GM21717 (cell line): Measurements from ENCODE around the gene SH2D6.
A peak's percentile ranks its signal among the peaks of the same experiment; 100 is the strongest.
"Not testable (repeated sequence)": the region's sequence is repeated elsewhere in the genome, so short reads cannot be mapped to it uniquely, and the experiment has no call there.

Experiments used
- ATAC-seq: cut with Tn5 transposase; IDR thresholded peaks from one replicate; pipeline ENCODE4 v1.9.1; 2021; ENCODE audit warnings: mild to moderate bottlenecking, moderate library complexity; ENCODE audit not compliant: unreplicated experiment

Gene SH2D6

DNA sequence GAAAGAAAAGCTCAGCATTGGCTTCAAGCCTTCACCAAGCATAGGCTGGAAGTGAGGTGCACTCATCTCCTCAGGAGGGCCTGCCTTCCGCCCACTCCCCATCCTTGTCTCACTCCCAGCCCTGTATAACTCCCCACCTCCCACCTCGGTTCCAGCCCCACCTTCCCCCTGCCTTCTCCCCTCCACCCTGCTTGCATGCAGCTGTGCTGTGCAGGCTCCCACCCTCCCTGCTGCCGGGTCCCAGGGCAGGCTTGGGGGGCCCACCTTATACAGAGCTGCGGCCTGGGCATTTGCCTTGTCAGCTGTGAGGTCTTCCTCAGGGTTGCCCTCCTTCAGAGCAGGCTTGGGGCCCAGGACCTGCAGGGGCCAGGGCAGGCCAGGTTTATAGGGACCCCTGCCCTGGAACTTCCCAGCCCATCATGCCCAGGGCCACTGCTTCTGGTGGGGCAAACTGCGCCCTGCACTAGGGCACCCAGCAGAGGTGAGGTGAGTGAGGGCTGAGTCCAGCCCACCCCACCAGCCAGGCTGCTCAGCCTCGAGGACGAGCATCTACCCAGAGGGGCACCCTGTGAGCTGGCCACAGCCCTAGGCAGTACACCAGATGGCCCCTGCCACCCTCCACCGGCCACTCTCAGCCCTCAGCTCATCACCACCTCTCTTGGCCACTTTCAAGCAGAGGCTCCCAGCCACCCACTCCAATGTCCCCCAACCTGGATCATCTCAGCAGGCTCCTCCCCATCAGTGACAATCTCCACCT is 19.9 kb upstream of the SH2D6 start:
- no peak for ATAC-seq

DNA sequence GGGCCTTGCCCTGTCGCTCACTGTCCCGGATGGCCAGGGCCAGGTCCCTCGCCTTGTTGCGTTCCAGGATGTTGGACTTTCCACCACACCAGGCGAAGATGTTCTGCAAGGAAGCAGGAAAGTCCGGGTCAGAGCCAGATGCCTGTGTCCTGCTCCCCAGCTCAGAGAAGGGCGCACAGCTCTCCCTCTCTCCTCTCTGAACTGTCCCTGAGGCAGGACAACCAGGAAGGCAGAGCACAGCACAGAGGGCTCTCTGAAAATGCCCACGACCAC is 19.4 kb upstream of the SH2D6 start:
- no peak for ATAC-seq

DNA sequence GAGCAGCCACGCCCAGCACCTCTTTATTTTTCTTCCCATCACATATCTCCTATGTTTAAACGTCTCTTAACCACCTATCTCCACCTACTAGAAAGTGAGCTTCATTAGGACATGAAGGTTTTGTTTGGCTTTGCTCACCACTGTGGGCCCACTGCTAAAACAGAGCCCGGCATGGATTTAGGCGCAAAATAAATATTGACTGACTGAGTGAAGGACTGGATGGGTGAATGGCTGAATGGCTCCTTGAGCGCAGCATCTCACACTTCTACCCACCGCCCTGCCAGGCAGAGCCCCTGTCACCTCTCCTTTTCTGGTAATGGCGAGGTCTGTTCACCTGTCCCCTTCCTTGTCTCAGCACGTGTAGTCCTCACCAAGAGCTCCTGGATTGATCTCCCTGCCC is 18.5 kb upstream of the SH2D6 start:
- no peak for ATAC-seq

DNA sequence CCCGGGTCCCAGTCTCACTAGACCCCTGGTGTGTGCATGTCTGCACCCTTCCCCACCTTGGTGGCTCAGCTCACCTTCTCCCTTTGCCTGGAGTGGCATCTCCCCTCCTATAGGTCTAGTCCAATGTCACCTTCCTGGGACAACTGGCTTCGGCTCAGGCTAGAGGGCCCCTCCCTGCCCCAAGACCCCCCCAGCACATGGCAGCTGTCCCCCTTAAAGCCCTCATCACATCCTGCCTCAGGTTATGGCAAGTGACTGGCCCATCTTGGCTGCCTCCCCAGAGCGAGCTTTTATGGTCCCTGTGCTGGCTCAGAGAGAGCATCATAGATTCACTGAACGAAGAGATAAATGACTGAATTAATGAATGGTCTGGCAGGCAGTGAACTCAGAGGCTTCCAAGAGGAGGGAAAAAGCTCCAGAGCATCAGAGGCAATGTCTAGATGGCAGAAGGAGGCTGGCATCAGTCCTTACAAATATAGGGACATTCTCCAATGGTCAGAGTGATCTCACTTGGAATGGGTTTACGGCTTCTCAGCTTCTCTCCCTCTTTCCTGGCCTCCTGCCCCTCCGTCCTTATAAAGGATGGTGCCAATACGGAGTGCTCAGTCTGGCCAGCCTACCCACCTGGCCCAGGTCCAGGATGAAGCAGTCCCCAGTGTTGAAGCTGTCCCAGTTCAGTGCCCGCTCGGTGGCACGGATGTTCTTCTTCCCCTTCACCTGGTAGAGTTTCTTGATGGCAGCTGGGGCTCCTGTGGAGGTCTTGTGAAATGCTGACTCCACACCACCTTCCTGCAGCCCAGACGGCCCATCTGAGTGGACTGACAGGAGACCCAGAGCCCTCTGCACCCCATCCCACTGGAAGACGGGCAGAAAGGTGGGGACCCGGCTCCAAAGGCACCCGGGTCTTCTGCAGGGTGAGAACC is 17.7 kb upstream of the SH2D6 start:
- ATAC-seq: no peak

DNA sequence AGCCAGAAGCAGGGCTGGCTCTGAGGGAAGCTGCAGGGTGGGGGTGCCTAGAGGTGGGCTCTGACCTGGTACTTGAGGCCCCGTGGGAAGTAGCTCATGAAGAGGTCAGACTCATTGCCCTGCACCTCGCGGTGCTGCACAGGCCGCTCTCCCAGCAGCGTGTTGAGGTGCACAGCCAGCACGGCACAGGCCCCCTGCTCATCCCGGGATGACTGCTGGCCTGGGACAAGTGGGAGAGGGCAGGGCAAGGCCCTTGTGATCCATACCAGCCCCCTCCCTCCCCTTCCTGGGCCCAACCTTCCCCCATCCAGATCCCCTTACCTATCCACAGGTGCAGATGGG is 17.1 kb upstream of the SH2D6 start:
- no peak for ATAC-seq

DNA sequence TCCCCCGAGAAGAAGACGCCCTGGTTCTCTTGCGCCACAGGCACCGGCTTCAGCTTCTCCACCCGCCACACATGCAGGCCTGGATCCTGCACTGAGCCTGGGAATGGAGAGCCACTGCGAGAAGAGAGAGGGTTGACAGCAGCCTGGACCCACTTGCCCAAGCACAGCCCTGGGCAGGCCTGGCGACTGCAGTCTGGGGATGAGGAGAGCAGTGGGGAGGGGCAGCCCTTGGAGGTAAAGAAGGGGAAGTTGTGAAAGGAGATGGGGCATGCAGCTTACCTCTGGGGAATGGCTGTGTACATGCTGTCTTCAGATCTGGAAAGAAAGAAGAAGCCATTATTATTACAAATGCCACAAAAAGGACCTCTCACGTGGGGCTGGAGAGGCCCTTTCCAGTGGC is 16.7 kb upstream of the SH2D6 start:
- ATAC-seq: no peak

DNA sequence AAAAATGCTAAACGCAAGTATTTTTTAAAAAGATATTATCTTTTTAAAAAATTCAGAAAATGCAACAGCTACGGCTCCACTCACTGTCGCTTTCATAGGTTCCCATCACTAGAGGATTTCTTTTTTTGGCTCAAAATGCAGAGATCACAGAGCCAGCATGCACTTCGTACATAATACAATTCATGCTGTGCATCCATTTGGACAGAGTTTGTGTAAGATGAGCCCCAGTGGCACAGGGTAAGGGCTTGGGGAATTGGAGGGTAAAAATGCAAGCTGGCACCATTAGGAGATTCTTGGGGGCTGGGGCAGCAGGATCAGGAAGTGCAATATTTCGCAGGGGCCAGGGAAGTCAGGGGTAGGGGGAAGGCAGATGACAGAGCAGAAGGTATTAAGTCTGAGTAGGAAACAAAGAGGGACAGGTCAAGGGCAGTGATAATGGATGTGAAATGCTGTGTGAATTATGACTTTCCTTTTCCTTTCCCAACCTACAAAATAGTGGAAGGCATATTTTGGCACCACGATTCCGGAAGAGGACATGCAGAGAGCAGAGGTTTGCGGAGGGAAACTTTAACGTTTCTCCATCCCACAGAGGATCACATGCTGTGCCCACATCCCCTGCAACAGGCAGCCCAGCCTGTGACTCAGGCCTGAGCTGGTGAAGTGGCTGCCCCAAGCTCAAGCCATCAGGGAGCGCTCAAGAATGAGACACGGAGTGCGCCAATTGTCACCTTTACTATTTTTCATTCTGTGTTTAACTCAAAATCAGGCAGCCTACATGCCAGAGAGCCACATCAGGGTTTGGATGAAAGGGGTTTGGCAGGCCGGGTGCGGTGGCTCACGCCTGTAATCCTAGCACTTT is 13.1 kb upstream of the SH2D6 start:
- ATAC-seq: no peak

DNA sequence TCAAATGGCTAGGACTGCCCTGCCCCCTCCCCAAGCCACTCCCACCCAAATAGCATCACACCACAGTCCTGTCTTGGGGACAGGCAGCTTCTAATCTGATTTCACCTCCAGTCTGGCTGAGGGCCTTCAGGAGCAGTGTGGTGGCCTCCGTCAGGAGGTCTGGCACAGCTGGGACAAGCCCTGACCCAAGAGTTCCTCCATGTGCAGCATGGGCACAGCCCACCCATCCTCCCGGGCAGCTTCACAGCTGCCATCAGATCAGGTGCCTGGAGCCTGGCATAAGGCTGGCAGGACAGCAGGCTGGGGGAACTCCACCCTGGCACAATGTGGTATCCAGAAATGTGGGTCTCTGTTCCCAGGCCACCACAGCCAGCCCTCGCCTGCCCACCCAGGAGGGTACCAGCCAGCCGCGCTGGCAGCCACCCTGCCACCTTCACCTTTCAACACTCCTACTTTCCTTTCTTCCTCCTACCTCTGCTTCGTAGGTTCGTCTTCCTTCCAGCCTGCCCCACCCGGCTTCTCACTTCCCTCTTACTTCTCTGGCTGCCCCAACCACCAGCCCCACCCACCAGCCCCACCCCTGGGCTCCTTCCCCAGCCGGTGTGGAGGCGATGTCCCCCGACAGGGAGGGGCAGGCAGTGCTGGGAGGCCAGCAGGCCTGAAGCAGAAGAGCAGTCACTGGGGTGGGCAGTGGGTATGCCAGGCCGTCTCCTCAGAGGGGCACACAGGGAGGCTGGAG is 8.5 kb upstream of the SH2D6 start, which contains the start of gene CAPG:
CAPG (minus strand) TSS at position 522 of the 739 bp plus-strand sequence. CDS start 8,221 bp downstream, outside the sequence.
- peak; percentile 74 for ATAC-seq

DNA sequence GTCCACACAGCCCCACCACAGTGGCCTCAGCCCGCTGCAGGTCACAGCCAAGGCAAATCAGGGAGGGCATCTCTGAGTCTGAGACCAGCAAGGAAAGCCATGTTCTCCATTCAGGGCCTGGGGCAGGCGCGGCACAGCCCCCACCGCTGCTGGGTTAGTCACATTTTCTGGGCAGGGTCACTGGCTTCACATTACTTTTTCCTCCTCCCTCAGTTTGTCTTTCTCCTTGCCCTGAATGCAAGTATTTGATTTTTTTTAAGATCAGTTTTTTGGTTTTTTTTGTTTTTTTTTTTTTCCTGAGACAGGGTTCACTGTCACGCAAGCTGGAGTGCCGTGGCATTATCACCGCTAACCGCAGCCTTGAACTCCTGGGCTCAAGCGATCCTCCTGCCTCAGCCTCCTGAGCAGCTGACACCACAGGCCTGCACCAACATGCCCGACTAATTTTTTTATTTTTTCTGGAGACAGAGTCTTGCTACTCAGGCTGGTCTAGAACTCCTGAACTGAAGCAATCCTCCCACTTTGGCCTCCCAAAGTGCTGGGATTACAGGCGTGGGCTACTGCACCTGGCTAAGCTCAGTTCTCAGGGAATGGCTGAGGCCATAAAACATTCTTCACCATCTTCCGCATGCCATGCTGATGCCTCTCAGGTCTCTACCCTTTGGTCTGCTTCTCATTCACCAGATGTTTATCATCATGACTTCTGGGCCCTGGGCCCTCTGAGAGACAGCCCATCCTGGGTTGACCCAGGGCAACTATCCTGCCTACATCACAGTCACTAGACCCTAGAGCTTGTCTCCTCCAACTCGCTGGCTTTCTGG is 7.7 kb upstream of the SH2D6 start:
- ATAC-seq: no peak

DNA sequence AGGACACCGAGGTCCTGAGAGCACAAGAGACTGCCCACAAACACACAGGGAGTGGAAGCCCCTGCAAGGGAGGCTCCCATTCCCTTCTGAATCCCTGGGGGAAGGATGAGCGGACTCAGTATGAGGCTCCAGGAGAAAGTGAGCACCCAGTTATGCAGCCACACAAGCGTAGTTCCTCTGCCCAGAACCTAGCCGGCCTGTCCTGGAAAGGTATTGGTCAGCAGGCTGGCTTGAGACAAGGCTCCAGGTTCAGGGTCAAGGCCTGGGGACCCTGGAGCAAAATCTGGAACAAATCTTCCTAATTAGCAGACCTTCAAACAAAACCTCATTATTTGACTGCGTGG is 7.1 kb upstream of the SH2D6 start:
- ATAC-seq: no peak

DNA sequence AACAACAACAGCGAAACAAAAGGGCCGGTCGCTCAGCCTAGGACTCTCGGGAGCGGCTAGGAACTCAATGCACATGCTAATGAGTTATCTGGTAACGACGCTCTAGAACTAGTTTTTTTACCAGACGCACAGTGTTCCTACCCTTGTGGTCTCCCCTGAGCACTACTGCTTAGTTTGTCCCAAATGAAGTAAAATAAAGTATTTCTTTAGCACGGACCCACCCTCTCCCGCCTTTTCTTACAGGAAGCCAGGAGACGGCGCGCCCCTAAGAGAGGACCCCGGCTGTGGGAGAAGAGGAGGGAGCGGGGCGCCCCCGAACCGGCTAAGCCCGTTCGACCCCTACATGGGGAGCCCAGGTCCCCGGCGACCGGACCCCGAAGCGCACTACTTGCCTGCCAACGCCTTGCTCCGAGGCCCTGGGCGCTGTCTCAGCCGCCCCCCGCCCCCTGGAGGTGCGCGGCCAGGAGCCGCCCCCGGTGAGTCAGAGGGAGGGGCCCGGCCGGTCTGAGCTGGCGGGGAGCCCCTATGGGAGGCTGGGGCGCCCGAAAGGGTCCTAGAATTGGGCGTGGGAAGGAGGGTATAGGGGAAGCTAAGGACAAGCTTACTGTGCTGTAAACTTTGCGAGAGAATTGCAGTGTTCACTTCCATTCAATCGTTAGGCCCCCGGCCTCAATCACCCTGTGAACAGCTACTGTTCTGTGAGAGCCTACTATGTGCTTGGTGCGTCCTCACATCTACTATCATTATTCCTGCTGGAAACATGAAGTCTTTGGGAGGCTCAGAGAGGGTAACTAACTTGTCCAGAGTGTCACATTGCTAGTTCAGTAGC is 4.7 kb upstream of the SH2D6 start:
- ATAC-seq: no peak

DNA sequence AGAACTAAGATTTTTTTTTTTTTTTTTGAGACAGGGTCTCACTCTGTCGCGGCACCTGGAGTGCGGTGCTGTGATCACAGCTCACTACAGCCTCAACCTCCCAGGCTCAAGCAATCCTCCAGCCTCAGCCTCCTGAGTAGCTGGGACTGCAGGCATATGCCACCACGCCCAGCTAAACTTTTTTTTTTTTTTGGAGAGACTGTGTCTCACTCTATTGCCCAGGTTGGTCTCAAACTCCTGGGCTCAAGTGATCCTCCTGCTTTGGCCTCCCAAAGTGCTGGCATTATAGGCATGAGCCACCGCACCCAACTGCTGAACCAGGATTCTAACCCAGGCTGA is 4.1 kb upstream of the SH2D6 start:
- ATAC-seq: not testable (repeated sequence)

DNA sequence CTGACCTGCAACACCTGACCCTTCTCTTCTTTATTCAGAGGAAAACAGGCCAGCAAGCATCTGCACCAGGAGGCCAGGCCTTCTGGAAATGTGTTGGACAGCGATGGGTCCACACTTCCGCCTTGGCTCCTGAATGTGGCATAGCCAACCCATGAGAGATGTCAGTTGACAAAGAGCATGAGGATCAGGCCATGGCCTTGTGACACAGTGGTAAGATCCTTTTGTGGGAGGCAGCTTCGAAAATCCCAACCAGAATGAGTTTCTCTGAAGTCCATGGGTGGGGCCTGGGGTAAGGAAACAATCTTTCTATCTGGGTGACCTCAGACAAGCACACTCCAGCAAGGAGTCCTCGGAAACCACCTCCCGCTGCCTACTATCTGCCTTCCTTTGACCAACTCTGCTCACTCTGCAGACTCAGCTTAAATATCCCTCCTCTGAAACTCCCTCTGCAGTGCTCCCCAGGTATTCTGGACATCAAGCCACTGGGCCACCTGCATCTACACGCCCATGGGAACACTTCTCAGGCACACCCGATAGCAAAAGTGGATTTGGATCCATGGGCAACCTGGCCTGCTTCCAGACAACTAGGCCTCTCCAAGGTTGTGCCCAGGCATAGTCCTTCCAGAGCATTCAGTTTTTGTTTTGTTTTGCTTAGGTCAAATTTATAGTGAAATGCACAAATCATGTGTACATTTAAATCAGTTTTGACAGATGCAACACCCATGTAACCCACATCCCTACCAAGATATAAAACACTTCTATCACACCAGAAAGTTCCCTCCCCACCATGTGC is 3.6 kb upstream of the SH2D6 start:
- ATAC-seq: no peak

DNA sequence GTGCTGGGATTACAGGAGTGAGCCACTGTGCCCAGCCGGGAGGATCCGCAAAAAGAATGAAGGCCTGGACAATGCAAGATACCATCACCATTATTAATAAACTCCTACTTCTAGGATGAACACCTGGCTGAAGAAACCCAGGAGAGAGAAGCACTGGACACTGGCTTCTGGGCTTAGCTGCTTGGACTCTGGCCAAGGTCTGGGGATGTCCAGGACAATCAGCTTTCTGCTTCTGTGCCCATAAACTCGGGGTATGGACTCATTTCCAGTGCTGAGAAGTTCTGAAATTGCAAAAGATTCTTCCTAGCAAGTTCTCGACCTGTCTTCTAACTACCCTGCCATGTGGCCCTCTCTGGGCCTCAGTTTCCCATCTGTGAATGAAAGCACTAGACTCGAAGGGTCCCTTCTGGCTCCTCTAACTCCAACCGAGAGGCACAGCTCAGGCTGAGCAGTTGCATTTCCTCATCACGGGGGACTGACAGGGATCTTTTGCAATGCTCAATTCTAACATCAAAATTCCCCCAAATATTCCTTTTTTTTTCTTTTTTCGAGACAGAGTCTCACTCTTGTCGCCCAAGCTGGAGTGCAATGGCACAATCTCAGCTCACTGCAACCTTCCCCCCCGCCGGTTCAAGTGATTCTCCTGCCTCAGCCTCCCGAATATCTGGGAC is 2.4 kb upstream of the SH2D6 start:
- no peak for ATAC-seq

DNA sequence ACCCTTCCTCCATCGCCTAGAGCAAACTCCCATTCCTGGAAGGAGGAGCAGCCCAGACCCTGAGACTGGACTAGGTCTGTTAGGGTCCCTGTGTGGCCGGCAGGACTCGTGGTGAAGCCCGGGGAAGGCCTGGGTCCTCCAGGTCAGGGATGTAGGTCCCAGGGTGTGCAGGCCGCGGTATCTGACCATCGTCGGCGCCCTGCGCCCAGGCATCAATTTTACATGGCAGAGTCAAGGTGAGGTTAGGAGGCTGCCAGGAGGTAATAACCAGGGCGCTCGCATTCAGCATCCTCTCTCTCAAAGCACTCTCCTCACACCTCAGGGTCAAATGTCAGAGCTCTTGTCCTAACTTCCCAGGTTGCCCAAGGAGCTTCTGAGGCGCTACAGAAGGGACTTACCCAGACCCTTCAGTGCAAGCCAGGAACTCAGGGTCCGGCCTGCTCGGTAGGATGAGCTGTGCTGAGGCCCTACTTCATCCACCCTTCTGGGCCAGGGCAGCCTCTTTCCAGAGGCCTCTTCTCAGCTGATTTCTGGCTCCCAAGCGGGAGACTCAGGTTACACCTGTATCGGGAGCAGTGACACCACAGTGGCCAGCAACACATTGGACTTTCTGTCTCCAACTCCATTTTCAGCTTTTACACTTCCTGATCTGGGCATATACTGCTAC is 628 bp downstream of the SH2D6 start:
- no peak for ATAC-seq

DNA sequence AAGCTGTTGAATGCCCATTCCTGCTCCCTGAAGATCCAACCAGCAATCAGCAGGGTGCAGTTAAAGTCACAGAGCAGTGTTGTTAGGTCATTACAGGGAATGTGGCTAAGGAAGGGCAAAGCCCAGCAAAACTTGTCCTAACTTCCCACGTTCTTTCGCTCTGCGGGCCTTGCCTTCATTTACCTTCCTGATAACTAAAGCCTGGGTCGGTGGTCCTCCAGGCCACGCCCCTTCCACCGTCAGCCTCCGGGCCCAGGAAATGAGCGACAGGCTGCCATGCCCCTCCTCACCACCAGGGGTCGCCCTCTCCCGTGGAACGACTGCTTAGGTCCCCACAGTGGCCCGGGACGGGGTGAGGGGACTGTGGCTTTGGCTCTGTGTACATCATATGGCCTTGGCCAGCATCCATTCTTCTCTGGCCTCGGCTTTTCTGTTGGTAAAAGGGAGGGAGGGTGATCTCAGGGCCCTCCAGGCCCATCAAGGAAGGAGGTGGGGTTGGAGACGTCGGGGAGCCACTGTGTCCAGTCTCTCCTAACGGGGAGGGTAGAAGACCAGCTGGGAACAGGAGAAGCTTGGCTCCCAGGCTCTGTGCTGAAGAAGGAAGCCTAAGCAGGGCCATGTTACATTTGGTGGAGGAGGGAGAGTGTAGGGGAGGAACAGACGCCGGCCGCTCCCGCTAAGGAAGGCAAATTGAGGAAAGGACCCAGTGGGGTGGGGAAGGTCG is 2.2 kb downstream of the SH2D6 start:
- ATAC-seq: peak; percentile 53
